Choroid plexus epithelial cell (primary cell): ENCODE results near the gene NPLOC4.
A peak's percentile ranks its signal among the peaks of the same experiment; 100 is the strongest.
"Not testable (repeated sequence)": the region's sequence is repeated elsewhere in the genome, so short reads cannot be mapped to it uniquely, and the experiment has no call there.

Source experiments
- DNase-seq: peaks from one replicate; pipeline ENCODE4 v3.0.0-alpha.2; 2010; ENCODE audit warnings: low read depth
- H3K4me3 ChIP-seq: 2 replicates; pipeline ENCODE4 v1.5.1; 2011; ENCODE audit warnings: low read depth, mild to moderate bottlenecking, control low read depth, low read length, moderate library complexity
- CTCF ChIP-seq: conservative IDR thresholded peaks from 2 replicates; pipeline ENCODE4 v1.5.1; 2011; ENCODE audit warnings: low read depth, mild to moderate bottlenecking, control low read depth, inconsistent platforms, low read length, moderate library complexity

Gene NPLOC4

GRCh38 chr17:81682565-81683207, 45.8 kb upstream of the NPLOC4 start:
- peak; percentile 41 for DNase-seq
- no peak for TF ChIP-seq CTCF
- peak overlapping the region; percentile 73 for H3K4me3 ChIP-seq

GRCh38 chr17:81681672-81682071, 44.8 kb upstream of the NPLOC4 start:
- DNase-seq, result peak; percentile 65
- H3K4me3 ChIP-seq, result no peak overlapping the region
- TF ChIP-seq CTCF, result no peak

DNA sequence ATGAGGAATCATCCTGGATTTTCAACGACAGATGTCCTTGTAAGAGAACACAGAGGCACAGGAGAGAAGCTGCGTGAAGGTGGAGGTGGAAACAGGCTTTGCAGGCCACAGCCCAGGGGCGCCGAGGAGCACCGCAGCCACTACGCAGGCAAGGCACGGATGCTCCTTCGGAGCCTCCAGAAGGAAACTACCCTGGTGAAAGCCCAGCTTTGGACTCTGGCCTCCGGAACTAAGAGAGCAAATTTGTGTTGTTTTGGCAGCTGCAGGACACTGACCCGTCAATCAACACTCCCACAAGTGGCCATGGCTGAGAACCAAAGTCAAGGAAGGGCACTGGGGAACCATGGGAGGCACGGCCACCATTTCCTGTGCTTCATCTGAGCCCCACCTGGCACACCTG, 43.2 kb upstream of the NPLOC4 start:
- no peak for TF ChIP-seq CTCF
- no peak overlapping the region for H3K4me3 ChIP-seq
- DNase-seq, result no peak

GRCh38 chr17:81676906-81677305, 40.0 kb upstream of the NPLOC4 start:
- no peak overlapping the region for H3K4me3 ChIP-seq
- no peak for DNase-seq
- TF ChIP-seq CTCF, result no peak

GRCh38 chr17:81675515-81676221, 38.8 kb upstream of the NPLOC4 start:
- DNase-seq, result peak; percentile 57
- not testable (repeated sequence) for H3K4me3 ChIP-seq

GRCh38 chr17:81673561-81674258, 36.8 kb upstream of the NPLOC4 start:
- no peak for TF ChIP-seq CTCF
- DNase-seq, result no peak
- no peak overlapping the region for H3K4me3 ChIP-seq

More at GRCh38 chr17:81675515-81676221, 38.8 kb upstream of the NPLOC4 start:
- peak; percentile 54 for TF ChIP-seq CTCF
